ENCODE data around the gene AKR1A1. TPM values are rescaled to one million over a fixed set of nuclear protein-coding genes. Genes with fewer than 3 reads are reported as not detected.
"Not testable (repeated sequence)": the region's sequence is repeated elsewhere in the genome, so short reads cannot be mapped to it uniquely, and the experiment has no call there.

The AKR1A1 gene
- total RNA-seq, 8 experiments from 2014 or later: 88.1 to 272 (median 151) TPM

- peak; percentile 27 to 53 (median 45) for ATAC-seq (replicated peaks in 6 of 8)
- Histone ChIP-seq H3K4me3 (peak overlapping the region; percentile 75 to 94 (median 89)), H3K27ac (peak overlapping the region; percentile 75 to 78), H3K4me1 (replicated peaks in 1 of 2) (peaks cover 3 to 6% of the 10 kb centered on the region in 2 donors)
- WGBS, 10 experiments: 0 to 7% (median 0%) methylated on average over 3 to 21 of the region's 59 CpGs; no CpG with 5 or more reads in 3 of the 10 experiments
- in situ Hi-C loops (cut with MboI; ENCODE audit: low pct_unique_long_range_greater_than_20kb in 2 of 9, low sequenced_read_pairs in 9 of 9, unreplicated experiment in 9 of 9): no loop called here
Measured at GRCh38 chr1:45584351-45585109, 33.9 kb downstream of the AKR1A1 start.

GRCh38 chr1:45585110-45585426, 34.4 kb downstream of the AKR1A1 start:
- Histone ChIP-seq H3K27ac (no peak overlapping the region), H3K4me1 (replicated peaks in 1 of 2) (peaks cover 3 to 6% of the 10 kb centered on the region in 2 donors), H3K4me3 (peak overlapping the region; percentile 75 to 94 (median 89))
- 0 to 7% (median 0%) methylated on average over 1 to 5 of the region's 5 CpGs for WGBS, 10 experiments
- ATAC-seq (replicated peaks in 6 of 8): no peak
- in situ Hi-C loops (cut with MboI; ENCODE audit: low pct_unique_long_range_greater_than_20kb in 2 of 9, low sequenced_read_pairs in 9 of 9, unreplicated experiment in 9 of 9): no loop called here

DNA sequence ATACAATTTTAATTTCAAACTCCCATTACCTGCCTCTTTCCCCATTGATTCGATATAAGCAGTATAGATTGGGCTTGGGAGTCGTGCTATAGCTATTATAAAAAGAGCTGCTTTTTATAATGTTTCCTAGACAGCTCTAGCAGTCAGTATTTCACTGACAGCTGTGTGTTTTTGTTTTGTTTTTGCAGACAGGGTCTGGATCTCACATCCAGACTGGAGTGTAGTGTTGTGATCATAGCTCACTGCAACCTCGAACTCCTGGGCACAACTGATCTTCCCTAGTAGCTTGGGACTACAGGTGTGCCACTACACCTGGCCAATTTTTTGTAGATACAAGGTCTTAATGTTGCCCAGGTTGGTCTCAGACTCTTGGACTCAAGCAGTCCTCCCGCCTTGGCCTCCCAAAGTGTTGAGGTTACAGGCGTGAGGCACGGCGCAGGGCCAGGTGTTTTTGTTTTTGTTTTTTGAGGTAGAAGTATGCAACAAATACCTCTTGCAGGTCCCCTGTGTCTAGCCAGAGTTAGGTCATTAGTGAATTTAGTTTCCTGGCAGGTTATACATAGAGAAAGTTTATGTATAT, 35.0 kb downstream of the AKR1A1 start:
- Histone ChIP-seq H3K4me1 (replicated peaks in 1 of 2) (peaks cover 3 to 6% of the 10 kb centered on the region in 2 donors), H3K4me3 (peak overlapping the region; percentile 75 to 94 (median 89)), H3K27ac (no peak overlapping the region)
- 0 to 45% (median 33%) methylated on average over 1 to 7 of the region's 7 CpGs for WGBS, 10 experiments
- in situ Hi-C loops (cut with MboI; ENCODE audit: low pct_unique_long_range_greater_than_20kb in 2 of 9, low sequenced_read_pairs in 9 of 9, unreplicated experiment in 9 of 9): no loop called here
- ATAC-seq (replicated peaks in 6 of 8): no peak

DNA sequence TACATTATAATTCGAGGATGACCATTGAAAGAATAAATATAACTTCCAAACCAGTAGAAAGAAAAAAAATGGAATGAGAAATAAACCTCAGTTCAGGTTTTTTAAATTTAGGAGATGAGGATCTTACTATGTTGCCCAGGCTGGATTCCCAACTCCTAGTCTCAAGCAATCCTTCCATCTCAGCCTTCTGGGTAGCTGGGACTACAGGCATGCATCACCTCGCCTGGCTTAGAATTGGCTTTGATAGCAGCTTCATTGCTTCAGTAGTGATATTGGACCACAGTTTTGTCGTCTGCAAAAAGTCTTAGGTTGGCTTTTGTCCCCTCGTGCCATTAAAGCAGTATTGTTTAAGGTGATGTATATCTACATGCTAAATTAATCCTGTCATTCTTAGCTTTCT, 36.1 kb downstream of the AKR1A1 start:
- ATAC-seq (replicated peaks in 6 of 8): no peak
- WGBS, 10 experiments: 69 to 100% (median 87%) methylated on average over 1 to 4 of the region's 4 CpGs
- Histone ChIP-seq H3K4me3 (no peak overlapping the region), H3K27ac (no peak overlapping the region), H3K4me1 (replicated peaks in 1 of 2) (peaks cover 3 to 6% of the 10 kb centered on the region in 2 donors)
- in situ Hi-C loops (cut with MboI; ENCODE audit: low pct_unique_long_range_greater_than_20kb in 2 of 9, low sequenced_read_pairs in 9 of 9, unreplicated experiment in 9 of 9): no loop called here

DNA sequence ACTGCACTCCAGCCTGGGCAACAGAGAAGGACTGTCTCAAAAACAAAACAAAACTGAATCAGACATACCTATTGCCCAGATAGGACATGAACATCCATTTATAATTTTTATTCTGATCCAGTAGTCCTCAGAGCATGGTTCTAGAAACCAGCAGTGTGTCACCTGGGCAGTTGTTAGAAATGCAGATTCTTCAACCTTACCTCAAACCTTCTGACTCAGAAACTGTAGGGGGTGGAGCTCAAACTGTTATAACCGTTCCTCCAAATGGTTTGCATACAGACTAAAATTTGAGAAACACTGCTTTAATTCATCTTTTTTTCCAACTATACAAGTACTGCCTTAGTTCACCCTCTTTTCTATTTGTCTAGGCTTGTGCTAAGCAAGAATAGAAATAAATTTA, 39.2 kb downstream of the AKR1A1 start:
- 88 to 100% (median 100%) methylated on average over 1 of the region's 1 CpG; no CpG with 5 or more reads in 5 of the 10 experiments for WGBS, 10 experiments
- no peak overlapping the region for H3K4me3 ChIP-seq
- no peak for ATAC-seq (replicated peaks in 6 of 8)
- peaks cover 3 to 6% of the 10 kb centered on the region in 2 donors for H3K4me1 ChIP-seq (replicated peaks in 1 of 2)
- in situ Hi-C loops (cut with MboI; ENCODE audit: low pct_unique_long_range_greater_than_20kb in 2 of 9, low sequenced_read_pairs in 9 of 9, unreplicated experiment in 9 of 9): no loop called here
- no peak overlapping the region for H3K27ac ChIP-seq

GRCh38 chr1:45594412-45594811, 43.8 kb downstream of the AKR1A1 start:
- H3K27ac ChIP-seq: no peak overlapping the region
- no peak for ATAC-seq (replicated peaks in 6 of 8)
- 71 to 100% (median 100%) methylated on average over 1 to 4 of the region's 4 CpGs; no CpG with 5 or more reads in 5 of the 10 experiments for WGBS, 10 experiments
- no peak overlapping the region for H3K4me3 ChIP-seq
- no peaks in the 10 kb centered on the region for H3K4me1 ChIP-seq (replicated peaks in 1 of 2)
- in situ Hi-C loops (cut with MboI; ENCODE audit: low pct_unique_long_range_greater_than_20kb in 2 of 9, low sequenced_read_pairs in 9 of 9, unreplicated experiment in 9 of 9): no loop called here

- in situ Hi-C loops (cut with MboI; ENCODE audit: low pct_unique_long_range_greater_than_20kb in 2 of 9, low sequenced_read_pairs in 9 of 9, unreplicated experiment in 9 of 9); H3K27ac ChIP-seq; ATAC-seq (replicated peaks in 6 of 8); H3K4me3 ChIP-seq; H3K4me1 ChIP-seq (replicated peaks in 1 of 2): not testable (repeated sequence)
- WGBS, 10 experiments: 83 to 100% (median 96%) methylated on average over 1 to 8 of the region's 8 CpGs; no CpG with 5 or more reads in 1 of the 10 experiments
Measured at GRCh38 chr1:45596765-45597164, 46.1 kb downstream of the AKR1A1 start.

DNA sequence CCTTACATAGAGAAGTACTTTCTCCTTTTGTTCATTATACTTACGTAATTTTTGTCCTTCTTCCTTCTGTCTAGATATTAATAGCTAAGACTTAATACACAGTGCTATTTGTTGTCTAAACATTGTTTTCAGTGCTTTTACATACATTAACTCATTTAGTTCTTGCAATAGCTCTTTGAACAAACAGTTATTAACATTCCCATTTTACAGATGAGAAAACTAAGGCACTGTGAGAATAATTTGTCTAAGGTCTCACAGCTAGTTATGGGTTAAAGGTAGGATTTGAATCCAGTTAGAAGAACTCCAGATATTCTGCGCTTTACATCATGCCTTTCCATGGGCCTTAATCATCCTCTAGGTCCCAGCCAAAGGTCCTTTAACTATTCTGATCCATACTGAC, 53.6 kb downstream of the AKR1A1 start:
- in situ Hi-C loops (cut with MboI; ENCODE audit: low pct_unique_long_range_greater_than_20kb in 2 of 9, low sequenced_read_pairs in 9 of 9, unreplicated experiment in 9 of 9): no loop called here
- 65 to 100% (median 98%) methylated on average over 1 to 2 of the region's 2 CpGs for WGBS, 10 experiments
- Histone ChIP-seq H3K27ac (no peak overlapping the region), H3K4me3 (no peak overlapping the region), H3K4me1 (replicated peaks in 1 of 2) (no peaks in the 10 kb centered on the region)
- ATAC-seq (replicated peaks in 6 of 8): no peak

DNA sequence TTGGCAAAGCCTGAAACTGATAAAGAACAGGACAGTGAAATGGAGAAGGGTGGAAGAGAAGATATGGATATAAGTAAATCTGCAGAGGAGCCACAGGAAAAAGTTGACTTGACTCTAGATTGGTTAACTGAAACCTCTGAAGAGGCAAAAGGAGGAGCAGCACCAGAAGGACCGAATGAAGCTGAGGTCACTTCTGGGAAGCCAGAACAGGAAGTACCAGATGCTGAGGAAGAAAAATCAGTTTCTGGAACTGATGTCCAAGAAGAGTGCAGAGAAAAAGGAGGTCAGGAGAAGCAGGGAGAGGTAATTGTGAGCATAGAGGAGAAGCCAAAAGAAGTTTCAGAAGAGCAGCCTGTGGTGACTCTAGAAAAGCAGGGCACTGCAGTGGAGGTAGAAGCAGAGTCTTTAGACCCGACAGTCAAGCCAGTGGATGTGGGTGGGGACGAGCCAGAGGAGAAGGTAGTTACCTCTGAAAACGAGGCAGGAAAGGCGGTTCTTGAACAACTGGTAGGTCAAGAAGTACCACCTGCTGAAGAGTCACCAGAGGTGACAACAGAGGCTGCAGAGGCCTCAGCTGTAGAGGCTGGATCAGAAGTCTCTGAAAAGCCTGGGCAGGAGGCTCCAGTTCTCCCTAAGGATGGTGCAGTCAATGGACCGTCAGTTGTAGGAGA, 56.9 kb downstream of the AKR1A1 start:
- Histone ChIP-seq H3K4me1 (replicated peaks in 1 of 2) (no peaks in the 10 kb centered on the region), H3K4me3 (no peak overlapping the region), H3K27ac (no peak overlapping the region)
- in situ Hi-C loops (cut with MboI; ENCODE audit: low pct_unique_long_range_greater_than_20kb in 2 of 9, low sequenced_read_pairs in 9 of 9, unreplicated experiment in 9 of 9): no loop called here
- peak in 3 of 8 experiments; percentile 21 to 70 (median 24) for ATAC-seq (replicated peaks in 6 of 8)
- 20 to 100% (median 81%) methylated on average over 1 to 6 of the region's 6 CpGs; no CpG with 5 or more reads in 1 of the 10 experiments for WGBS, 10 experiments

GRCh38 chr1:45608175-45609156, 57.8 kb downstream of the AKR1A1 start:
- peak in 3 of 8 experiments; percentile 82 to 94 (median 85) for ATAC-seq (replicated peaks in 6 of 8)
- in situ Hi-C loops (cut with MboI; ENCODE audit: low pct_unique_long_range_greater_than_20kb in 2 of 9, low sequenced_read_pairs in 9 of 9, unreplicated experiment in 9 of 9): no loop called here
- 44 to 100% (median 93%) methylated on average over 1 to 5 of the region's 5 CpGs for WGBS, 10 experiments
- Histone ChIP-seq H3K27ac (no peak overlapping the region), H3K4me1 (replicated peaks in 1 of 2) (no peaks in the 10 kb centered on the region), H3K4me3 (no peak overlapping the region)

GRCh38 chr1:45610589-45611226, 60.1 kb downstream of the AKR1A1 start:
- Histone ChIP-seq H3K4me3 (no peak overlapping the region), H3K4me1 (replicated peaks in 1 of 2) (no peaks in the 10 kb centered on the region), H3K27ac (no peak overlapping the region)
- no peak for ATAC-seq (replicated peaks in 6 of 8)
- 74 to 100% (median 96%) methylated on average over 1 to 10 of the region's 10 CpGs; no CpG with 5 or more reads in 2 of the 10 experiments for WGBS, 10 experiments
- in situ Hi-C loops (cut with MboI; ENCODE audit: low pct_unique_long_range_greater_than_20kb in 2 of 9, low sequenced_read_pairs in 9 of 9, unreplicated experiment in 9 of 9): no loop called here

GRCh38 chr1:45612941-45613579, 62.4 kb downstream of the AKR1A1 start:
- Histone ChIP-seq H3K4me3 (no peak overlapping the region), H3K27ac (no peak overlapping the region), H3K4me1 (replicated peaks in 1 of 2) (no peaks in the 10 kb centered on the region)
- WGBS, 10 experiments: 75 to 100% (median 90%) methylated on average over 2 to 8 of the region's 8 CpGs
- no peak for ATAC-seq (replicated peaks in 6 of 8)
- in situ Hi-C loops (cut with MboI; ENCODE audit: low pct_unique_long_range_greater_than_20kb in 2 of 9, low sequenced_read_pairs in 9 of 9, unreplicated experiment in 9 of 9): no loop called here

All from motor neuron (in vitro differentiated cells).